K562 (cell line): ENCODE results near the gene PARD3. TPM values are rescaled to one million over a fixed set of nuclear protein-coding genes. Genes with fewer than 3 reads are reported as not detected.

ENCODE experiments used
- ATAC-seq: fragments of 200-7000 bp; cut with Tn5 transposase; 3 replicates; pipeline ENCODE4 v1.9.1; 2020; ENCODE audit warnings: moderate library complexity
- BruUV-seq: library from RNA; stranded (reverse); fragments of 400-500 nt; replicated peaks from 2 replicates; lab custom pipeline; 2021; lab: Mats Ljungman, UMichigan
- CTCF ChIA-PET: fragments of 300-600 bp; formaldehyde crosslinking; extraction: SDS; loops from one replicate; lab custom pipeline; 2021; ENCODE audit warnings: low intra/inter-chr PET ratio; lab: Yijun Ruan, JAX
- POLR2A ChIA-PET: fragments of 300-600, 350-650 bp; sonication (Branson Sonifier 250); formaldehyde crosslinking; extraction: SDS; loops from one replicate; lab custom pipeline; 2021; ENCODE audit warnings: antibody characterized with exemption, inconsistent platforms; lab: Yijun Ruan, JAX
- DNase-seq, 4 experiments: peaks; one replicate each; pipeline versions ENCODE4 v3.0.0 to v3.0.0-alpha.2; 2011 to 2018; ENCODE audit warnings: low spot score in 3 of 4, mixed read lengths in 3 of 4; ENCODE audit errors: extremely low read depth in 1 of 4
- FAIRE-seq: peaks from 2 replicates; lab custom pipeline; 2011; peaks lifted over from hg19 to GRCh38; lab: Jason Lieb, UNC
- H2AFZ ChIP-seq: 2 replicates; pipeline ENCODE4 v1.6.0; 2011; ENCODE audit warnings: low read depth, low read length, control low read depth, inconsistent platforms
- H3K27ac ChIP-seq: fragments of 200-600 bp; 3 replicates; pipeline ENCODE4 v1.8.0; 2011; ENCODE audit warnings: low read depth, mild to moderate bottlenecking, control low read depth, inconsistent platforms, low read length, moderate library complexity, mixed read lengths; ENCODE audit errors: extremely low read depth
- H3K27me3 ChIP-seq, 2 experiments: fragments of 300-600 bp in 1 of 2; 2 replicates in 1 of 2; 3 replicates in 1 of 2; pipeline versions ENCODE4 v1.6.0 to v1.8.0; 2011; ENCODE audit warnings: inconsistent platforms in 2 of 2, low read length in 2 of 2, mild to moderate bottlenecking in 1 of 2, mixed read lengths in 1 of 2, moderate library complexity in 1 of 2; ENCODE audit not compliant: control insufficient read depth in 2 of 2, insufficient read depth in 2 of 2
- H3K36me3 ChIP-seq: fragments of 300-600 bp; 3 replicates; pipeline ENCODE4 v1.8.0; 2011; ENCODE audit warnings: mild to moderate bottlenecking, low read length, inconsistent platforms; ENCODE audit not compliant: control insufficient read depth, insufficient read depth
- H3K4me1 ChIP-seq, 2 experiments: fragments of 200-600 bp in 1 of 2; replicated peaks in 1 of 2; 2 replicates in 1 of 2; 3 replicates in 1 of 2; pipeline versions ENCODE4 v1.5.1 to v1.8.0; 2011; ENCODE audit warnings: inconsistent platforms in 2 of 2, low read length in 2 of 2, mild to moderate bottlenecking in 1 of 2, mixed read lengths in 1 of 2, moderate library complexity in 1 of 2; ENCODE audit not compliant: control insufficient read depth in 2 of 2, insufficient read depth in 2 of 2
- H3K4me2 ChIP-seq: 2 replicates; pipeline ENCODE4 v1.6.1; 2011; ENCODE audit warnings: low read length, control low read depth, inconsistent platforms, mixed read lengths; ENCODE audit not compliant: insufficient read depth
- H3K4me3 ChIP-seq: fragments of 200-600 bp; sonication (generic), shearing (Covaris generic); 2 replicates; pipeline ENCODE4 v1.5.1; 2016; ENCODE audit warnings: control low read depth, inconsistent platforms
- H3K79me2 ChIP-seq: fragments of 200-600 bp; 3 replicates; pipeline ENCODE4 v1.8.0; 2011; ENCODE audit warnings: low read length, inconsistent platforms; ENCODE audit not compliant: control insufficient read depth, insufficient read depth
- H3K9ac ChIP-seq, 2 experiments: 2 replicates each; pipeline versions ENCODE4 v1.6.0 to v1.6.1; 2011; ENCODE audit warnings: low read depth in 2 of 2, low read length in 2 of 2, control low read depth in 1 of 2, inconsistent platforms in 1 of 2, mild to moderate bottlenecking in 1 of 2, mixed read lengths in 1 of 2; ENCODE audit not compliant: insufficient read depth in 1 of 2
- H3K9me1 ChIP-seq: one replicate; pipeline ENCODE4 v1.6.0; 2011; ENCODE audit warnings: inconsistent platforms, mild to moderate bottlenecking, low read length, moderate library complexity; ENCODE audit not compliant: control insufficient read depth, insufficient read depth
- H3K9me3 ChIP-seq: replicated peaks from 2 replicates; pipeline ENCODE4 v1.5.1; 2011; ENCODE audit warnings: low read depth, low read length, inconsistent platforms; ENCODE audit not compliant: control insufficient read depth, insufficient read depth
- H4K20me1 ChIP-seq: replicated peaks from 2 replicates; pipeline ENCODE4 v1.6.1; 2011; ENCODE audit warnings: low read length, inconsistent platforms, mixed read lengths; ENCODE audit not compliant: control insufficient read depth, insufficient read depth
- E2F8 ChIP-seq: fragments of 450-650 bp; IDR thresholded peaks from 2 replicates; pipeline ENCODE4 v1.7.1; 2018; ENCODE audit warnings: mild to moderate bottlenecking, low read depth; ENCODE audit not compliant: partially characterized antibody
- HMGN3 ChIP-seq: IDR thresholded peaks from 2 replicates; pipeline ENCODE4 v1.6.1; 2011; ENCODE audit warnings: borderline replicate concordance, low read depth, mild to moderate bottlenecking, mixed read lengths, low read length; ENCODE audit not compliant: insufficient read length; ENCODE audit errors: extremely low read depth
- NKRF ChIP-seq: fragments of 450-650 bp; IDR thresholded peaks from 2 replicates; pipeline ENCODE4 v1.6.1; 2016; ENCODE audit warnings: borderline replicate concordance
- RB1 ChIP-seq: fragments of 450-650 bp; IDR thresholded peaks from 2 replicates; pipeline ENCODE4 v1.6.1; 2017; ENCODE audit warnings: low read depth, mild to moderate bottlenecking
- ZC3H4 ChIP-seq: sonication (generic); formaldehyde crosslinking; IDR thresholded peaks from 2 replicates; pipeline ENCODE4 v1.9.0; 2021; ENCODE audit warnings: missing genetic modification reagents, borderline replicate concordance
- ZNF551 ChIP-seq: fragments of 250-450 bp; sonication (Bioruptor Pico); IDR thresholded peaks from 2 replicates; pipeline ENCODE4 v1.5.0; 2021; ENCODE audit warnings: mild to moderate bottlenecking, moderate library complexity
- WGBS: fragments of 100-300 bp; shearing (Covaris generic); methylation state at CpG from one replicate; pipeline ENCODE4 v1.1.6; 2016; ENCODE audit warnings: low coverage, mixed read lengths; ENCODE audit not compliant: insufficient coverage; ENCODE audit errors: missing lambda C conversion rate; 5-methylcytosine and 5-hydroxymethylcytosine counted together
- in situ Hi-C: fragments of 300-500 bp; cut with MboI; formaldehyde crosslinking; loops from 4 replicates; pipeline ENCODE4 v1.15.0; 2018; ENCODE audit warnings: inconsistent platforms, mixed read lengths
- intact Hi-C: fragments of 100-400 bp; cut with micrococcal nuclease; formaldehyde crosslinking; loops from 2 replicates; pipeline ENCODE4 v1.14.2; 2022
- polyA plus RNA-seq, 8 experiments: library from polyadenylated mRNA; depleted of rRNA in 4 of 8; stranded (reverse) in 5 of 8; unstranded in 3 of 8; fragments of >200 nt; fragmentation: Nextera tagmentation in 2 of 8; fragmentation: Illumina TruSeq in 1 of 8; extraction: Ambion mirVana in 2 of 8; extraction: Trizol in 1 of 8; gene quantifications; 2 replicates each; pipeline versions ENCODE4 v1.2.1 to v1.2.3, GENCODE V29; 2011 to 2014; ENCODE audit warnings: inconsistent platforms in 1 of 8, missing spikeins in 1 of 8
- total RNA-seq, 7 experiments: library from RNA; depleted of rRNA in 6 of 7; stranded (reverse); fragments of >200 nt in 6 of 7; fragmentation: Illumina TruSeq in 2 of 7; extraction: Trizol in 2 of 7; gene quantifications; 2 replicates each; pipeline versions ENCODE4 v1.2.1 to v1.2.3, GENCODE V29; 2011 to 2021; ENCODE audit warnings: low replicate concordance in 1 of 7

The PARD3 gene
- total and polyA plus RNA-seq, 9 of the 15 experiments (the other 6 are each of a cell fraction or from before 2014, with no cell fraction given) = 2.7 to 11.7 (median 7.7) TPM

- TF ChIP-seq ZNF551 (CRISPR knock-in tag) (no peak), HMGN3 (no peak), RB1 (no peak), NKRF (no peak)
Observed at GRCh38 chr10:34489411-34489810, 325.7 kb downstream of the PARD3 start (continued).

- Histone ChIP-seq H3K9ac (no peak overlapping the region), H3K4me2 (no peak overlapping the region), H3K27me3 (no peaks in the 10 kb centered on the region), H3K27ac (no peak overlapping the region), H3K4me3 (no peak overlapping the region), H3K4me1 (peaks cover 0 to 5% of the 10 kb centered on the region in 2 experiments; a peak in 1 of 5 replicates), H3K79me2 (no peaks in the 10 kb centered on the region), H4K20me1 (no peaks in the 10 kb centered on the region), H3K9me3 (no peaks in the 10 kb centered on the region), H3K9me1 (no peaks in the 10 kb centered on the region), H3K36me3 (no peaks in the 10 kb centered on the region), H2AFZ (no peak overlapping the region)
- ChIA-PET POLR2A (interaction anchor here (0.6 kb wide), 1 partner anchor 31 kb away, joined by 3 read pairs; no protein-coding TSS in a partner anchor), CTCF (no interaction called here)
- FAIRE-seq (no peak), ATAC-seq (no peak), DNase-seq (no peak)
- intact Hi-C loops (no loop called here), in situ Hi-C loops (no loop called here)
- TF ChIP-seq ZC3H4 (CRISPR knock-in tag) (no peak), E2F8 (no peak)
- 18% methylated on average over 22 of the region's 22 CpGs for WGBS
- no TSS peak for BruUV-seq
Observed at GRCh38 chr10:34488476-34489130, 326.5 kb downstream of the PARD3 start.
